Measurements from ENCODE around the gene LRRC52. TPM values are rescaled to one million over a fixed set of nuclear protein-coding genes. Genes with fewer than 3 reads are reported as not detected.

Gene LRRC52
- total and polyA plus RNA-seq, 2 of the 13 experiments (the other 11 are each of a cell fraction or from before 2014, with no cell fraction given), result not detected

- TF ChIP-seq CSRNP2 (CRISPR knock-in tag; conservative IDR thresholded peaks at IDR 0.05; ENCODE audit: low read depth) (no peak), GMEB2 (CRISPR knock-in tag; IDR thresholded peaks at IDR 0.05; ENCODE audit: low read depth) (no peak), THAP7 (CRISPR knock-in tag; IDR thresholded peaks at IDR 0.05) (no peak), TEAD2 (CRISPR knock-in tag; IDR thresholded peaks at IDR 0.05) (no peak), HNRNPUL1 (IDR thresholded peaks at IDR 0.05; ENCODE audit: low read depth, low read length) (no peak), SAP130 (CRISPR knock-in tag; IDR thresholded peaks at IDR 0.05; ENCODE audit: low read depth) (peak; percentile 87; the same call in 1 of the 2 replicates), ZC3H13 (CRISPR knock-in tag; IDR thresholded peaks at IDR 0.05) (no peak), HNRNPH1 (optimal IDR thresholded peaks at IDR 0.05; ENCODE audit: low read depth, low read length) (no peak), SKI (IDR thresholded peaks at IDR 0.05; ENCODE audit: partially characterized antibody) (no peak), MTA1 (CRISPR knock-in tag; IDR thresholded peaks at IDR 0.05; ENCODE audit: borderline replicate concordance) (peak; percentile 34; the same call in 1 of the 2 replicates), EED (CRISPR knock-in tag; IDR thresholded peaks at IDR 0.05) (no peak), ETV6 (CRISPR knock-in tag; conservative IDR thresholded peaks at IDR 0.05) (0 out of 2 replicates have a peak, but pooled peaks have one; percentile 6), ZNF335 (CRISPR knock-in tag; IDR thresholded peaks at IDR 0.05) (no peak), ZNF598 (CRISPR knock-in tag; IDR thresholded peaks at IDR 0.05; ENCODE audit: borderline replicate concordance) (peak; percentile 58; the same call in 1 of the 2 replicates), CEBPB (IDR thresholded peaks at IDR 0.05; ENCODE audit: borderline replicate concordance, low read depth, low read length) (no peak), REPIN1 (CRISPR knock-in tag; IDR thresholded peaks at IDR 0.05; ENCODE audit: borderline replicate concordance, low read depth) (peak; percentile 40; the same call in 1 of the 2 replicates), KLF12 (CRISPR knock-in tag; IDR thresholded peaks at IDR 0.05; ENCODE audit: borderline replicate concordance) (no peak), ZNF878 (CRISPR knock-in tag; IDR thresholded peaks at IDR 0.05) (no peak), EZH2 (conservative IDR thresholded peaks at IDR 0.05; ENCODE audit: low read depth, low read length) (no peak), STAG1 (CRISPR knock-in tag; IDR thresholded peaks at IDR 0.05) (no peak), RNF2 (conservative IDR thresholded peaks at IDR 0.05; ENCODE audit: low read depth) (0 out of 2 replicates have a peak, but pooled peaks have one; percentile 17), NR0B2 (CRISPR knock-in tag; IDR thresholded peaks at IDR 0.05) (no peak), KLF15 (CRISPR knock-in tag; IDR thresholded peaks at IDR 0.05; ENCODE audit: borderline replicate concordance) (no peak), MXD3 (CRISPR knock-in tag; IDR thresholded peaks at IDR 0.05) (no peak), ZSCAN25 (CRISPR knock-in tag; IDR thresholded peaks at IDR 0.05) (no peak), ZNF567 (CRISPR knock-in tag; IDR thresholded peaks at IDR 0.05; ENCODE audit: borderline replicate concordance) (no peak)
Observed at GRCh38 chr1:165597883-165598675, 54.3 kb downstream of the LRRC52 start (continued).

Data from HepG2 (cell line).